ENCODE data around the gene ANKRD29. TPM values are rescaled to one million over a fixed set of nuclear protein-coding genes. Genes with fewer than 3 reads are reported as not detected.

ANKRD29 gene
- polyA plus RNA-seq, 1 of the 3 experiments (the other 2 are of a cell fraction), result 8.2 TPM

GRCh38 chr18:23703057-23703986, 40.6 kb upstream of the ANKRD29 start (continued):
- TF ChIP-seq CTCF (IDR thresholded peaks at IDR 0.05), result peak; percentile 70
- 0 out of 2 replicates have a peak, but pooled peaks have one; percentile 38 for TF ChIP-seq RFX5 (IDR thresholded peaks at IDR 0.05; ENCODE audit: low read length)
- no peak for TF ChIP-seq REST (IDR thresholded peaks at IDR 0.05; ENCODE audit: low read depth, low read length)
- peak; percentile 96 for TF ChIP-seq SMC3 (IDR thresholded peaks at IDR 0.05; ENCODE audit: low read depth, low read length)

- peaks cover 0 to 2% of the 10 kb centered on the region in 2 experiments; a peak in 1 of 4 replicates for H3K4me1 ChIP-seq (ENCODE audit: control insufficient read depth in 1 of 2, insufficient read depth in 2 of 2, low read depth in 1 of 2, low read length in 1 of 2)
- CTCF ChIA-PET, result interaction anchor here (0.6 to 5.1 kb wide), 56 partner anchors 10 to 345 kb away, joined by 3 to 95 read pairs (median 5); partner anchors contain the start of genes ANKRD29, LAMA3 and NPC1
- no peaks in the 10 kb centered on the region for H4K20me1 ChIP-seq (ENCODE audit: insufficient read depth)
- 87% methylated on average over 4 of the region's 4 CpGs for WGBS (ENCODE audit: low lambda C conversion rate)
- H3K27me3 ChIP-seq (ENCODE audit: insufficient read depth), result no peaks in the 10 kb centered on the region
- no peak overlapping the region for H3K4me2 ChIP-seq
- H3K27ac ChIP-seq (ENCODE audit: low read depth in 2 of 2, low read length in 1 of 2), result no peak overlapping the region
- TF ChIP-seq TCF12 (IDR thresholded peaks at IDR 0.05) (no peak), CHD2 (IDR thresholded peaks at IDR 0.05; ENCODE audit: low read length, partially characterized antibody) (no peak), IRF3 (IDR thresholded peaks at IDR 0.05; ENCODE audit: low read depth, low read length) (no peak)
- no peak overlapping the region for H2AFZ ChIP-seq (ENCODE audit: low read depth)
- no peak overlapping the region for H3K4me3 ChIP-seq (ENCODE audit: low read depth in 2 of 2, low read length in 1 of 2)
- no peaks in the 10 kb centered on the region for H3K9me2 ChIP-seq
- POLR2A ChIA-PET, result interaction anchor here (1.0 kb wide), 1 partner anchor 80 kb away, joined by 4 read pairs; no protein-coding TSS in a partner anchor
- H3K9me3 ChIP-seq, result no peaks in the 10 kb centered on the region
- no peaks in the 10 kb centered on the region for H3K79me2 ChIP-seq (ENCODE audit: insufficient read depth)
- no peak for DNase-seq
- no peak overlapping the region for H3K9ac ChIP-seq
- H3K36me3 ChIP-seq (replicated peaks in 1 of 2; ENCODE audit: control insufficient read depth in 1 of 2, insufficient read depth in 2 of 2, low read length in 1 of 2), result no peaks in the 10 kb centered on the region
- no peaks in the 10 kb centered on the region for H3F3A ChIP-seq (replicated peaks; ENCODE audit: insufficient read depth)
Measured at GRCh38 chr18:23702606-23703005, 39.9 kb upstream of the ANKRD29 start.

Measured in SK-N-SH (cell line).